Activated CD4-positive, alpha-beta memory T cell treated with anti-CD3 and anti-CD28 coated beads, Interleukin-2, amount 10 ng/mL, durations not matched to agents 7 days and 5 days (primary cell): ENCODE data around the gene ADAP2. TPM values are rescaled to one million over a fixed set of nuclear protein-coding genes. Genes with fewer than 3 reads are reported as not detected.
"Not testable (repeated sequence)": the region's sequence is repeated elsewhere in the genome, so short reads cannot be mapped to it uniquely, and the experiment has no call there.

ENCODE experiments used
- CTCF ChIA-PET: fragments of 350-600 bp; sonication (Branson Sonifier 250); formaldehyde crosslinking; loops from one replicate; lab custom pipeline; 2021; ENCODE audit warnings: antibody characterized with exemption, inconsistent platforms; lab: Charles Lee
- POLR2A ChIA-PET: fragments of 350-600 bp; sonication (Branson Sonifier 250); formaldehyde crosslinking; loops from one replicate; lab custom pipeline; 2021; ENCODE audit warnings: antibody characterized with exemption; lab: Charles Lee
- DNase-seq: peaks from one replicate; pipeline ENCODE4 v3.0.0-alpha.2; 2020
- H3K27ac Mint-ChIP-seq: one replicate; pipeline ENCODE4 v1.8.0; 2021; ENCODE audit warnings: mild to moderate bottlenecking, mixed read lengths
- H3K27me3 Mint-ChIP-seq: one replicate; pipeline ENCODE4 v1.8.0; 2021; ENCODE audit warnings: mixed read lengths
- H3K36me3 Mint-ChIP-seq: one replicate; pipeline ENCODE4 v1.8.0; 2021; ENCODE audit warnings: low read depth, mixed read lengths
- H3K4me1 Mint-ChIP-seq: one replicate; pipeline ENCODE4 v1.8.0; 2021; ENCODE audit warnings: mixed read lengths
- H3K4me3 Mint-ChIP-seq: one replicate; pipeline ENCODE4 v1.8.0; 2021; ENCODE audit warnings: mild to moderate bottlenecking, mixed read lengths
- H3K9me3 Mint-ChIP-seq: one replicate; pipeline ENCODE4 v1.8.0; 2021; ENCODE audit warnings: mixed read lengths
- total RNA-seq, 2 experiments: library from RNA; stranded (reverse); gene quantifications; one replicate each; pipeline ENCODE4 v1.2.3, GENCODE V29; 2021

ADAP2 gene
- total RNA-seq, 2 experiments from 2014 or later: 0.43 to 0.65 TPM

DNA sequence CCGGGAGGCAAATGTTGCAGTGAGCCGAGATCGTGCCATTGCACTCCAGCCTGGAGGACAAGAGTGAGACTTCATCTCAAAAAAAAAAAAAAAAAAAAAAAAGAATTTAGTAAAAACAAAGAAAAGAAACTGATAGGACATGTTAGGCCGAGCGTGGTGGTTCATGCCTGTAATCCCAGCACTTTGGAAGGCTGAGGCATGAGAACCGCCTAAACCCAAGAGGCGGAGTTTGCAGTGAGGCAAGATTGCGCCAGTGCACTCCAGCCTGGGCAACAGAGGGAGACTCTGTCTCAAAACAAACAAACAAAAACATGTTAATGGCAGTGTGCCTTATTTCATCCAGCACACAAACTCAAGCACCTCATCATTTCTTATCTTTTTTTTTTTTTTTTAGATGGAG, 42.6 kb downstream of the ADAP2 start:
- H3K9me3 Mint-ChIP-seq, H3K27me3 Mint-ChIP-seq, H3K36me3 Mint-ChIP-seq, H3K4me3 Mint-ChIP-seq, CTCF ChIA-PET, H3K27ac Mint-ChIP-seq, DNase-seq, POLR2A ChIA-PET: not testable (repeated sequence)
- peaks cover 22% of the 10 kb centered on the region for H3K4me1 Mint-ChIP-seq

GRCh38 chr17:30964876-30965275, 43.1 kb downstream of the ADAP2 start:
- Mint-ChIP-seq H3K27ac (no peak overlapping the region), H3K36me3 (no peaks in the 10 kb centered on the region), H3K4me3 (no peak overlapping the region), H3K27me3 (peaks cover 6% of the 10 kb centered on the region), H3K9me3 (no peaks in the 10 kb centered on the region), H3K4me1 (peaks cover 25% of the 10 kb centered on the region)
- POLR2A ChIA-PET: no interaction called here
- CTCF ChIA-PET: interaction anchor here (0.6 kb wide), 1 partner anchor 1621 kb away, joined by 3 read pairs; no protein-coding TSS in a partner anchor
- no peak for DNase-seq

- H3K9me3 Mint-ChIP-seq: no peaks in the 10 kb centered on the region
- no peak for DNase-seq
- CTCF ChIA-PET: no interaction called here
- H3K27ac Mint-ChIP-seq: no peak overlapping the region
- POLR2A ChIA-PET: no interaction called here
- H3K4me3 Mint-ChIP-seq: no peak overlapping the region
- peaks cover 6% of the 10 kb centered on the region for H3K27me3 Mint-ChIP-seq
- no peaks in the 10 kb centered on the region for H3K36me3 Mint-ChIP-seq
- peaks cover 33% of the 10 kb centered on the region for H3K4me1 Mint-ChIP-seq
Observed at GRCh38 chr17:30965686-30966085, 43.9 kb downstream of the ADAP2 start.

DNA sequence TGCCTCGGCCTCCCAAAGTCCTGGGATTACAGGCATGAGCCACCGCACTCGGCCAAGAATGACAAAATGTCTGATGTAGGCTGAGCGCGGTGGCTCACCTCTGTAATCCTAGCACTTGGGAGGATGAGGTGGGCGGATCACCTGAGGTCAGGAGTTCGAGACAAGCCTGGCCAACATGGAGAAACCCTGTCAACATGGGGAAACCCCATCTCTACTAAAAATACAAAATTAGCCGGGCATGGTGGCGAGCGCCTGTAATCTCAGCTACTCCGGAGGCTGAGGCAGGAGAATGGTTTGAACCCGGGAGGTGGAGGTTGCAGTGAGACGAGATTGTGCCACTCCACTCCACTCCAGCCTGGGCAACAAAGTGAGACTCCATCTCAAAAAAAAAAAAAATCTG, 46.2 kb downstream of the ADAP2 start:
- H3K4me3 Mint-ChIP-seq, H3K27me3 Mint-ChIP-seq, H3K9me3 Mint-ChIP-seq, DNase-seq, CTCF ChIA-PET, H3K27ac Mint-ChIP-seq: not testable (repeated sequence)
- POLR2A ChIA-PET: interaction anchor here (1.3 kb wide), 1 partner anchor 53 kb away, joined by 4 read pairs; no protein-coding TSS in a partner anchor
- Mint-ChIP-seq H3K36me3 (peaks cover 11% of the 10 kb centered on the region), H3K4me1 (peaks cover 35% of the 10 kb centered on the region)

GRCh38 chr17:30969989-30970830, 48.5 kb downstream of the ADAP2 start:
- ChIA-PET CTCF (interaction anchor here (1.1 to 1.3 kb wide), 5 partner anchors 11 to 255 kb away, joined by 3 to 5 read pairs (median 3); no protein-coding TSS in a partner anchor), POLR2A (interaction anchor here (0.8 to 2.9 kb wide), 12 partner anchors 9 to 350 kb away, joined by 3 to 8 read pairs (median 4); partner anchors contain the start of gene TEFM)
- Mint-ChIP-seq H3K36me3 (peaks cover 20% of the 10 kb centered on the region), H3K4me3 (peak overlapping the region; percentile 86), H3K9me3 (no peaks in the 10 kb centered on the region), H3K4me1 (peaks cover 42% of the 10 kb centered on the region), H3K27me3 (peaks cover 4% of the 10 kb centered on the region), H3K27ac (peak overlapping the region; percentile 84)
- DNase-seq: peak; percentile 21

DNA sequence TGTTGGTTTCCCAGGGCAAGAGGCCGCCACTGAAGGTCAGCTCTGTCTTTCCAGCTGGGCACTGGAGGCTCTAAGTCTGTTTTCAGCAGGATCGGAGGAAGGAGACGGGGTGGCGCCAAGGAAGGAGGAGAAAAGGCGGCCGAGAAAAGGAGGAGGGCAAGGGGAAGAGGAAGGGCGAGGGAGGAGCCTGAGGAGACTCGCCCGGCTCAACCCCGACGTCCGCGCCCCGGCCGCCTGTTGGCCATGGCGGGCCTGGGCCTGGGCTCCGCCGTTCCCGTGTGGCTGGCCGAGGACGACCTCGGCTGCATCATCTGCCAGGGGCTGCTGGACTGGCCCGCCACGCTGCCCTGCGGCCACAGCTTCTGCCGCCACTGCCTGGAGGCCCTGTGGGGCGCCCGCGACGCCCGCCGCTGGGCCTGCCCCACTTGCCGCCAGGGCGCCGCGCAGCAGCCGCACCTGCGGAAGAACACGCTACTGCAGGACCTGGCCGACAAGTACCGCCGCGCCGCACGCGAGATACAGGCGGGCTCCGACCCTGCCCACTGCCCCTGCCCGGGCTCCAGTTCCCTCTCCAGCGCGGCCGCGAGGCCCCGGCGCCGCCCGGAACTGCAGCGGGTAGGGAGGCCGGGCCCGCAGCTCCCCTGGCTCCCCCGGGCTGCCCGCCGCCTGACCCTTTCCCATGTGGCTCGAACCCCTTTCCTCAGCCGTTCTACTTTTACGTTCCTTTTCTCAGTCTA, 49.3 kb downstream of the ADAP2 start, which contains the start of gene RNF135:
RNF135 (plus strand) TSS at position 209 of the 737 bp plus-strand sequence; CDS start at position 244, 35 bp downstream.
- H3K4me3 Mint-ChIP-seq: peak within 1 kb of the TSS; percentile 86
- peak; percentile 70 for DNase-seq
- H3K9me3 Mint-ChIP-seq: no peaks in the 10 kb centered on the region
- peaks cover 25% of the 10 kb centered on the region for H3K36me3 Mint-ChIP-seq
- POLR2A ChIA-PET: interaction anchor here (0.8 to 2.9 kb wide), 14 partner anchors 10 to 349 kb away, joined by 3 to 8 read pairs (median 4); partner anchors contain the start of gene TEFM
- H3K27ac Mint-ChIP-seq: peak within 1 kb of the TSS; percentile 84
- peaks cover 4% of the 10 kb centered on the region for H3K27me3 Mint-ChIP-seq
- CTCF ChIA-PET: interaction anchor here (1.1 to 1.3 kb wide), 5 partner anchors 12 to 256 kb away, joined by 3 to 5 read pairs (median 3); no protein-coding TSS in a partner anchor
- H3K4me1 Mint-ChIP-seq: peaks cover 44% of the 10 kb centered on the region

DNA sequence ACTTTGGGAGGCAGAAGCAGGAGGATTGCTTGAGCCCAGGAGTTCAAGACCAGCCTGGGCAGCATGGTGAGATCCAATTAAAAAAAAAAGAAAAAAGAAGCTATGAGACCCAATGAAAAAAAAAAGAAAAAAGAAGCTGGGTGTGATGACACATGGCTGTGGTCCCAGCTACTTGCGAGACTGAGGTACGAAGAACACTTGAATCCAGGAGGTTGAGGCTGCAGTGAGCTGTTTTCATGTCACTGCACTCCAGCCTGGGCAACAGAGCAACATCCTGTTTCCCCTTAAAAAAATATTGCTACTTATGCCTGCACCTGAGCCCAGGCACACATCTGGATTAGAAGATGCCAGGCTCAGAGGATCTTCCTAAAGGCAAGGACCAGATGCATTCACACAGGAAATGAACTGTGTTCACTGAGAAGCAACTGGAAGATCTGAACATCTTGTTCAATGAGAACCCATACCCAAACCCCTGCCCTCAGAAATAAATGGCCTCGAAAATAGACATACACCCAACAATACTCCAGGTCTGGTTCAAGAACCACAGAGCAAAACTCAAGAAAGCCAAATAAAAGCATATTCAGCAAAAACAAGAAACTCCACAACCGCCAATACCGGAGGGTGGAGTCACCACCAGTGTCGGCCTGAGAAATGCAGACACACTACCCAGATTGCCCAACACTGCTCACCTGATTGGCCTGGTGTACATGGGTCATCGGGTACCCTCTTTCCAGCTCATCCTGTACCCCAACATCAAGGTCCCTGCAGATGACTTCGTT, 53.5 kb downstream of the ADAP2 start:
- Mint-ChIP-seq H3K9me3 (no peaks in the 10 kb centered on the region), H3K4me1 (peaks cover 28% of the 10 kb centered on the region), H3K27ac (no peak overlapping the region), H3K36me3 (peaks cover 25% of the 10 kb centered on the region), H3K4me3 (no peak overlapping the region), H3K27me3 (no peaks in the 10 kb centered on the region)
- DNase-seq: no peak
- POLR2A ChIA-PET: no interaction called here
- CTCF ChIA-PET: interaction anchor here (0.5 to 0.6 kb wide), 2 partner anchors 64 to 187 kb away, joined by 3 read pairs; no protein-coding TSS in a partner anchor

- H3K27ac Mint-ChIP-seq, H3K27me3 Mint-ChIP-seq, DNase-seq, H3K9me3 Mint-ChIP-seq, H3K4me3 Mint-ChIP-seq, H3K36me3 Mint-ChIP-seq, POLR2A ChIA-PET, CTCF ChIA-PET: not testable (repeated sequence)
- peaks cover 11% of the 10 kb centered on the region for H3K4me1 Mint-ChIP-seq
Observed at GRCh38 chr17:30979919-30980318, 58.2 kb downstream of the ADAP2 start.

DNA sequence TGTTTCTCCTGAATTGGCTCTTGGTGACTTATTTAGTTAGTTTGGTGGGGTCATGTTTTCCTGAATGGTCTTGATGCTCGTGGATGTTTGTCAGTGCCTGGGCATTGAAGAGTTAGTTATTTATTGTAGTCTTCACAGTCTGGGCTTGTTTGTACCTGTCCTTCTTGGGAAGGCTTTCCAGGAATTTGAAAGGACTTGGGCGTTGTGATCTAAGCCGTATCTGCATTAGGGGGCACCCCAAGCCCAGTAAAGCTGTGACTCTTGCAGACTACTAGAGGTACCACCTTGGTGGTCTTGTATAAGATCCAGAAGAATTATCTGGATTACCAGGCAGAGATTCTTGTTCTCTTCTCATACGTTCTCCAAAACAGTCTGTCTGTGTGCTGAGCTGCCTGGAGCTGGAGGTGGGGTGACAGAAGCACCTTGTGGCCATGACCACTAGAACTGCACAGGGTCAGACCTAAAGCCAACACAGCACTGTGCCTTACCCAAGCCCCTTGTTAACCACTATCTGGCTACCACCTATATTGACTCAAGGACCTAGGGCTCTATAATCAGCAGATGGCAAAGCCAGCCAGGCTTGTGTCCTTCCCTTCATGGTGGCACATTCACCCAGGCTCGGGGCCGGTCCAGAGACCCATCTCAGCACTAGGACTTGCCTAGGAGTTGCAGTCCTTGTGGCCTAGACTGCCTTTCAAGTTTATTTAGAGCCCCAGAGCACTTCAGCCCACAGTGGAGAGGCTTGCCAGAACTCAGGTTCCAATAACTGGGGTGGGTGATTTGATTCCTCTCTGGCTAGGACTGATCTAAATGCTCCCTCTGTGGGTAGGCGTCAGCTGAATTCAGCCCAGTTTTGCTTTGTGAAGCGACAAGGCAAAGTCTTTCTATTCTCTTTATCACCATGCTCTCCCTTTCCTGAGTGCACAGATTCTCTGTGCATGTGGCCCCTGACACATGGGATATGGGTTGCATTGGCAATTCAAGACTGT, 60.1 kb downstream of the ADAP2 start:
- H3K4me3 Mint-ChIP-seq: no peak overlapping the region
- DNase-seq: no peak
- ChIA-PET CTCF (no interaction called here), POLR2A (no interaction called here)
- H3K4me1 Mint-ChIP-seq: peaks cover 6% of the 10 kb centered on the region
- no peak overlapping the region for H3K27ac Mint-ChIP-seq
- no peaks in the 10 kb centered on the region for H3K27me3 Mint-ChIP-seq
- H3K9me3 Mint-ChIP-seq: no peaks in the 10 kb centered on the region
- peaks cover 8% of the 10 kb centered on the region for H3K36me3 Mint-ChIP-seq

GRCh38 chr17:30982855-30983254, 61.1 kb downstream of the ADAP2 start:
- peaks cover 6% of the 10 kb centered on the region for H3K4me1 Mint-ChIP-seq
- no peak for DNase-seq
- POLR2A ChIA-PET: no interaction called here
- H3K27me3 Mint-ChIP-seq: no peaks in the 10 kb centered on the region
- no peak overlapping the region for H3K27ac Mint-ChIP-seq
- peaks cover 12% of the 10 kb centered on the region for H3K36me3 Mint-ChIP-seq
- H3K4me3 Mint-ChIP-seq: no peak overlapping the region
- CTCF ChIA-PET: no interaction called here
- H3K9me3 Mint-ChIP-seq: no peaks in the 10 kb centered on the region

GRCh38 chr17:30990458-30990857, 68.7 kb downstream of the ADAP2 start:
- H3K4me3 Mint-ChIP-seq: no peak overlapping the region
- H3K9me3 Mint-ChIP-seq: no peaks in the 10 kb centered on the region
- H3K27ac Mint-ChIP-seq: no peak overlapping the region
- H3K27me3 Mint-ChIP-seq: no peaks in the 10 kb centered on the region
- no peak for DNase-seq
- H3K36me3 Mint-ChIP-seq: peaks cover 12% of the 10 kb centered on the region
- no peaks in the 10 kb centered on the region for H3K4me1 Mint-ChIP-seq
- ChIA-PET CTCF (no interaction called here), POLR2A (no interaction called here)
